NCI-H2081 treated with DMSO at 0.1 percent for 48 hours (cell line): ENCODE data around the gene PIBF1.
"Not testable (repeated sequence)": the region's sequence is repeated elsewhere in the genome, so short reads cannot be mapped to it uniquely, and the experiment has no call there.

Experiments
- DNase-seq: peaks from one replicate; lab custom pipeline; 2025; lab: John Stamatoyannopoulos, UW

Gene PIBF1

GRCh38 chr13:72781451-72782439 lies at the start of gene PIBF1, which contains the start of gene DIS3:
Gene PIBF1 (plus strand): TSS chr13:72782133. CDS start chr13:72783470, 1,337 bp downstream.
Gene DIS3 (minus strand): TSS chr13:72781900. CDS start chr13:72781832, 68 bp downstream.
- DNase-seq = peak; percentile 88

- DNase-seq = no peak
These were observed 44.9 kb upstream of the PIBF1 start for GRCh38 chr13:72737033-72737432.

GRCh38 chr13:72740015-72740414 lies 41.9 kb upstream of the PIBF1 start:
- DNase-seq = no peak

GRCh38 chr13:72745260-72745659 lies 36.7 kb upstream of the PIBF1 start:
- no peak for DNase-seq

GRCh38 chr13:72751220-72751619 lies 30.7 kb upstream of the PIBF1 start:
- no peak for DNase-seq

- no peak for DNase-seq
These were observed 27.8 kb upstream of the PIBF1 start for GRCh38 chr13:72754111-72754510.

GRCh38 chr13:72757792-72758535 lies 24.0 kb upstream of the PIBF1 start:
- DNase-seq = no peak

- no peak for DNase-seq
These were observed 21.7 kb upstream of the PIBF1 start for GRCh38 chr13:72760189-72760588.

GRCh38 chr13:72763411-72763810 lies 18.5 kb upstream of the PIBF1 start:
- no peak for DNase-seq

GRCh38 chr13:72774019-72774418 lies 7.9 kb upstream of the PIBF1 start:
- DNase-seq = no peak

GRCh38 chr13:72782717-72783116 lies 784 bp downstream of the PIBF1 start:
- no peak for DNase-seq

- DNase-seq = not testable (repeated sequence)
These were observed 2.7 kb downstream of the PIBF1 start for GRCh38 chr13:72784679-72785078.

- DNase-seq = no peak
These were observed 6.9 kb downstream of the PIBF1 start for GRCh38 chr13:72788831-72789230.

GRCh38 chr13:72792640-72793039 lies 10.7 kb downstream of the PIBF1 start:
- no peak for DNase-seq

- no peak for DNase-seq
These were observed 16.9 kb downstream of the PIBF1 start for GRCh38 chr13:72798817-72799216.

- no peak for DNase-seq
These were observed 22.4 kb downstream of the PIBF1 start for GRCh38 chr13:72804301-72804700.

- DNase-seq = no peak
These were observed 23.9 kb downstream of the PIBF1 start for GRCh38 chr13:72805676-72806346.

GRCh38 chr13:72806514-72806913 lies 24.6 kb downstream of the PIBF1 start:
- not testable (repeated sequence) for DNase-seq

- DNase-seq = no peak
These were observed 27.1 kb downstream of the PIBF1 start for GRCh38 chr13:72808917-72809500.

- no peak for DNase-seq
These were observed 38.4 kb downstream of the PIBF1 start for GRCh38 chr13:72820156-72820897.

GRCh38 chr13:72820898-72821279 lies 39.0 kb downstream of the PIBF1 start:
- no peak for DNase-seq
